Activated CD4-positive, alpha-beta T cell treated with anti-CD3 and anti-CD28 coated beads, Interleukin-2, amount 50 U/mL, for 24 hours (primary cell): ENCODE results near the gene MLN.

Experiments
- DNase-seq, 2 donors: peaks; one replicate each; pipeline ENCODE4 v3.0.0-alpha.2; 2020; ENCODE audit warnings: low read depth in 1 of 2, low spot score in 1 of 2

The MLN gene

GRCh38 chr6:33756211-33756954, 47.4 kb downstream of the MLN start:
- no peak for DNase-seq

DNA sequence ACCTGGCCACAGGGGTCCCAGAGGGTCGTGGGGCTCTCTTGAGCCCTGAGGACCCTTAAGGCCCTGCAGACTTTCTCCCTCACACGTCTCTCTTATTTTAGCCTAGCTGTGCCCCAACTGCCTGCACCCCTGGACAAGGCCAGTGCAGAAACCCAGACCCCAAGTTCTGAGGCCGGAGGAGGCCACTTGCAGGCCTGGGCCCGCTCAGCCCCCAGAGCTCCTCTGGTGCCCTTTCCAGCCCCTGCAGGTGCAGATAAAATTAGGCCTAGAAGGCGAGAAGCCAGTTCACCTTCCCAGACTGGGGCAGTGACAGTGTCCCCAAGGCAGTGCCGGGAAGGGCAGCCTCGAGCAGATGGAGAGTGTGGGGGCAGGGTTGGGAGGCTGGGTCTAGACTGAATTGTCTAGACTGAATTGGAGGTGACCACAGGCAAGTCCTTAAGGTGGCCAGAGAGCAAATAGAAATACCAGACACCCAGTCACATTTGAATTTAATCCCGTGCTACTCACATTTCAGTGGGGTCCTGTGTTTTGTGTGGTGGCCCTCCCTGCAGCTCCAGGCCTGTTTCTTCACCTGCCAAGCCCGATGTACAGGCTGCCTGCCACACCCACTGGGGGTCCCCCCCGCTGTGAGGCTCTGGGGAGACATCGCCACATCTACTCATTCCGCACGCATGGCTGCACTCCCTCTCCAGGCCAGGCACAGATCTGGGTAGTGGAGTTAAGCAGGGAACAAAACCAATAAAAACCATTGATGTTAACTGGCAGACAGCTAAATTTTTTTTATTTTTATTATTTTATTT, 48.5 kb downstream of the MLN start:
- DNase-seq: no peak

DNA sequence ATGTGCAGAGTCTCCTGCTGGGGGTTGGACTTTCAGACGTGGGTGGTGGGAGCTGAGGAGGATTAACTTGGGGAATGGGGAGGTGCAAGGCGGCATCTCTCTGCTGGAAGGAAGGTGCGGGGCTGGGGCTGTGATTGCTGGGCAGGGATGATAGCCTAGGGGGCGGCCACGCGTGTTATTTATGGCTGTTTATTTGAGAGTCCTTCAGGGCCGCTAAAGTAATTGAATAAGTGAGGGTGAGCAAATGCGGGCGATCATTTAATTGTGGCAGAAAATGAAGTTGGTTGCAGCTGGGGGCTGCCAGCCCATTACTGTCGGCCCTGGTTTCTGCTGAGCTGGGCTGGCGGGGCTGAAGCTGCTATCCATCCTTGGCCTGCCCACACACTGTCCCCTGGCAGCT, 49.6 kb downstream of the MLN start:
- no peak for DNase-seq

DNA sequence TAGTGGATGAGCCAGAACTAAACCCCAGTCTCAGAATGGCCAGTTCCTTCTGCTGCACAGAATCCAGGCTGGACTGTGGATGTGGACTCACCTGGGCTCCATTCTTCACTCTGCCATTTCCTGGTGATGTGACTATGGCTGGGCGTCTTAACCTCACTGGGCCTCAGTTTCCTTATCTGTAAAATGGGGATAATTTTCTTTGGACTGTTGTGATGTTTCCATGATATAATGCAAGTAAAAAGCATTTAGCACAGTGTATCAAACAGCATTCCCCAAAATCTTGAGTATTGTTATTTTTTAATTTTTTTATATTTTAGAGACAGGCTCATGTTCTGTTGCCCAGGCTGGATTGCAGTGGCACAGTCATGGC, 51.2 kb downstream of the MLN start:
- DNase-seq: no peak

- no peak for DNase-seq
These were observed 51.8 kb downstream of the MLN start for GRCh38 chr6:33751771-33752645.

- DNase-seq: no peak
These were observed 53.4 kb downstream of the MLN start for GRCh38 chr6:33750244-33750991.

GRCh38 chr6:33749401-33749800, 54.4 kb downstream of the MLN start:
- no peak for DNase-seq

DNA sequence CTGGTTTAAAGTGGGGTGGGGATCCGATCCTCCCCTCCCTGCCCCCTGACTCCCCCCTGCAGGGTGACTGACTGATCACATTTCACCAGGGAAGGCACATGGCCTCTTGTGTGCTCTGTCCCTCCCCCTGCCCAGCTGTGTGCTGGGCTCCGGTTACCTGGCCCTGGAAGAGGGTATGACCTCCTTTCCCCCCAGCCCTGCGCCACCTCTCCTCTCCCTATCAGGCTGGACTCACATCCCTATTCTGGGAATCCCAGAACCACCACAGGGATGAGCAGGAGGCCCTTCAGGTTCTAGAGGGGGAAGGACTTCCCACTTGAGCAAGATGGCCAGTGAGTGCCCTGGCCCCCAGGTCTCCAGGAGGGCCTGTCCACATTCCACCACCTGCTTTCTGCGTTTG, 55.0 kb downstream of the MLN start:
- DNase-seq: no peak

- DNase-seq: no peak
These were observed 56.0 kb downstream of the MLN start for GRCh38 chr6:33747823-33748222.

GRCh38 chr6:33746651-33747100, 57.1 kb downstream of the MLN start, which contains the start of gene IP6K3:
IP6K3 (minus strand) TSS chr6:33746905; CDS start chr6:33735476, 11,429 bp downstream.
- DNase-seq: no peak

GRCh38 chr6:33746036-33746600, 57.7 kb downstream of the MLN start:
- no peak for DNase-seq

DNA sequence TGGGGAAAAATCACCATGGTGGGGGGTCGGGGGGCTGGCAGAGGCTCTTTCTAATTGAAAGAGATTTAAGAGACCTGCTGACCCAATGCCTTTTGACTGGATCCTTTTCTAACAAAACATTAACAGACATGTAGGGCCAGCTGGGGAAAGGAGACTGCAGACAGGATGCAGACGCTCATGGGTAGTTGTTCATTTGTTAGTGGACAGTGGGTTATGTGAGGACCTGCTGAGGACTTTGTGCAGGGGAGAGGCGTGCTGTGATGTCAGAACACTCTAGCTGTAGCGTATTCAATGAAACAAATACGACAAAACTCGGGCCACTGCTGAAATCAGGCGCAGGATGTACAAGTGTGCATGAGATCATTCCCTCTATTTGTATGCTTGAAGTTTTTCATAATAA, 58.3 kb downstream of the MLN start:
- DNase-seq: no peak

GRCh38 chr6:33744895-33745546, 58.8 kb downstream of the MLN start:
- DNase-seq: no peak
